Prostate gland (tissue), 2 donors: Measurements from ENCODE around the gene ATAT1.

Source experiments
- POLR2A ChIP-seq: fragments of 450-650 bp; IDR thresholded peaks from one replicate; pipeline ENCODE4 v1.6.1; 2016; ENCODE audit warnings: antibody characterized with exemption, mild to moderate bottlenecking
- TF ChIP-seq, protein P1 (sequence below), 4 experiments: fragments of 200-600 bp in 2 of 4; fragments of 450-650 bp in 2 of 4; sonication (generic) in 2 of 4; IDR thresholded peaks; 1 replicate in 3 of 4; 2 replicates in 1 of 4; pipeline ENCODE4 v1.5.1; 2016 to 2019; ENCODE audit warnings: antibody characterized with exemption in 4 of 4, mild to moderate bottlenecking in 2 of 4, moderate library complexity in 2 of 4

DNA sequence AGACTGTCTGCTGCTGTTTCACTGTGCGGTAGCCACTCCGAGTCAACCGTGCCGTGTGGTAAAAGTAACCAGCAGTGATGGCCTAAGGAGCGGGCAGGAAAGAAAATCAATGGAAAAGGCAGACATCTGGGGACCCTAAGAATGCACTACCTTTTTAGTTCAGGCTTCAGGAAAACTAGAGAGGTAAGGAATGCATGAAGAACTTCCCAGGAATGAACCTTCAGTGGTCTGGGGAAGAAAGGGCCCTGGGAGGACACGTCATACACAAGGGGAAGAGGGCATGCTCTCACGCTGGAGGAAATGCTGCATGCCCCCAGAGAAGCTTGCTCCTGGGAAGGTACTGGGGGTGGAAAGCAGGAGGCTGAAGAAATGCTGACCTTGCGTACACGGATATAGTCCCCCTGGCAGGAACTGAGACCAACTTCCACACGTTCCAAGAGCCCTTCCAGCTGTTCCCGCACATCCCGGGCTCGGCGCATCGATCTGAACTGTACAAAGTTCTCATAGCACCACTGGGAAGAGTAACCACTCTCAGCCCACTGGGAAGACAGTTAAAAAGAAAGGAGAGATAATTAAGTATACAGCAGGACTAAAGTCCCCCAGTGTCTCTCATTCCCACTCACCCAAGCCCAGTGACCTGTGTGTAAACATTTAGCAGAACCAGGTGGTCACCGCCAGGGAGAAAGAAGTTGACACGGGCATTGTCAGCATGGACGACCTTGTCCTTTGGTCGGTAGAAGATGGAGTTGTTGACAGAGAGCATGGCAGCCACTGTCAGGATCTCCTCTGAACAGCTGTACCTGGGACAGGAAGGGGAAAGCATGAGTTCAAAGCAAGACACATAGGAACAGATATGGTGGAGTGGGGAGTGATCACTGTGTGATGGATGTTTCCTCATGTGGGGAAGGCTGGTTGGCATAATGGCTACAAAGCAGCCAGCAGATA is 28.4 kb downstream of the ATAT1 start:
- no peak for TF ChIP-seq POLR2A
- TF ChIP-seq, protein P1, sequence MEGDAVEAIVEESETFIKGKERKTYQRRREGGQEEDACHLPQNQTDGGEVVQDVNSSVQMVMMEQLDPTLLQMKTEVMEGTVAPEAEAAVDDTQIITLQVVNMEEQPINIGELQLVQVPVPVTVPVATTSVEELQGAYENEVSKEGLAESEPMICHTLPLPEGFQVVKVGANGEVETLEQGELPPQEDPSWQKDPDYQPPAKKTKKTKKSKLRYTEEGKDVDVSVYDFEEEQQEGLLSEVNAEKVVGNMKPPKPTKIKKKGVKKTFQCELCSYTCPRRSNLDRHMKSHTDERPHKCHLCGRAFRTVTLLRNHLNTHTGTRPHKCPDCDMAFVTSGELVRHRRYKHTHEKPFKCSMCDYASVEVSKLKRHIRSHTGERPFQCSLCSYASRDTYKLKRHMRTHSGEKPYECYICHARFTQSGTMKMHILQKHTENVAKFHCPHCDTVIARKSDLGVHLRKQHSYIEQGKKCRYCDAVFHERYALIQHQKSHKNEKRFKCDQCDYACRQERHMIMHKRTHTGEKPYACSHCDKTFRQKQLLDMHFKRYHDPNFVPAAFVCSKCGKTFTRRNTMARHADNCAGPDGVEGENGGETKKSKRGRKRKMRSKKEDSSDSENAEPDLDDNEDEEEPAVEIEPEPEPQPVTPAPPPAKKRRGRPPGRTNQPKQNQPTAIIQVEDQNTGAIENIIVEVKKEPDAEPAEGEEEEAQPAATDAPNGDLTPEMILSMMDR (IDR thresholded peaks at IDR 0.05) = no peak
